Measurements from ENCODE around the gene EDRF1. TPM values are rescaled to one million over a fixed set of nuclear protein-coding genes. Genes with fewer than 3 reads are reported as not detected.

The EDRF1 gene
- total RNA-seq, 2 experiments from 2014 or later: 117 to 232 TPM

- Histone ChIP-seq H3K4me1 (ENCODE audit: insufficient read depth, low read length, poor library complexity, severe bottlenecking) (no peaks in the 10 kb centered on the region), H3K9me2 (ENCODE audit: insufficient read depth, low read length) (no peaks in the 10 kb centered on the region), H2AFZ (ENCODE audit: low read length) (no peak overlapping the region), H4K20me1 (ENCODE audit: insufficient read depth, low read length) (no peaks in the 10 kb centered on the region), H3K36me3 (ENCODE audit: insufficient read depth, low read length) (peaks cover 37% of the 10 kb centered on the region), H3K27ac (ENCODE audit: low read depth, low read length, poor library complexity, severe bottlenecking) (no peak overlapping the region), H3K79me2 (ENCODE audit: insufficient read depth, low read depth, low read length) (no peaks in the 10 kb centered on the region), H3K4me2 (ENCODE audit: low read length) (no peak overlapping the region), H3K4me3 (ENCODE audit: low read depth, low read length, poor library complexity, severe bottlenecking) (no peak overlapping the region), H3K9me3 (ENCODE audit: low read length) (no peaks in the 10 kb centered on the region)
- no TSS peak for BruUV-seq (replicated peaks)
- ChIA-PET CTCF (ENCODE audit: unreplicated experiment) (interaction anchor here (1.0 kb wide), 1 partner anchor 33 kb away, joined by 3 read pairs; no protein-coding TSS in a partner anchor), POLR2A (interaction anchor here (1.4 kb wide), 1 partner anchor 24 kb away, joined by 4 read pairs; no protein-coding TSS in a partner anchor)
- DNase-seq (ENCODE audit: low spot score): no peak
- TF ChIP-seq EZH2phosphoT487 (IDR thresholded peaks at IDR 0.05; ENCODE audit: borderline replicate concordance, low read depth, low read length) (no peak), CTCF (conservative IDR thresholded peaks at IDR 0.05; ENCODE audit: low read length) (no peak)
- intact Hi-C loops (cut with micrococcal nuclease; ENCODE audit: unreplicated experiment): no loop called here
These were observed 51.3 kb downstream of the EDRF1 start for GRCh38 chr10:125770844-125771243.

GRCh38 chr10:125772112-125772863 lies 52.8 kb downstream of the EDRF1 start:
- CTCF ChIA-PET (ENCODE audit: unreplicated experiment): no interaction called here
- TF ChIP-seq CTCF (conservative IDR thresholded peaks at IDR 0.05; ENCODE audit: low read length): no peak
- TF ChIP-seq EZH2phosphoT487 (IDR thresholded peaks at IDR 0.05; ENCODE audit: borderline replicate concordance, low read depth, low read length): no peak
- POLR2A ChIA-PET: interaction anchor here (0.6 to 1.4 kb wide), 2 partner anchors 23 to 71 kb away, joined by 3 to 4 read pairs; no protein-coding TSS in a partner anchor
- no peak overlapping the region for H3K4me3 ChIP-seq (ENCODE audit: low read depth, low read length, poor library complexity, severe bottlenecking)
- BruUV-seq (replicated peaks): no TSS peak
- H3K9me2 ChIP-seq (ENCODE audit: insufficient read depth, low read length): no peaks in the 10 kb centered on the region
- H3K4me2 ChIP-seq (ENCODE audit: low read length): no peak overlapping the region
- H3K79me2 ChIP-seq (ENCODE audit: insufficient read depth, low read depth, low read length): no peaks in the 10 kb centered on the region
- intact Hi-C loops (cut with micrococcal nuclease; ENCODE audit: unreplicated experiment): no loop called here
- peaks cover 23% of the 10 kb centered on the region for H3K36me3 ChIP-seq (ENCODE audit: insufficient read depth, low read length)
- no peaks in the 10 kb centered on the region for H4K20me1 ChIP-seq (ENCODE audit: insufficient read depth, low read length)
- DNase-seq (ENCODE audit: low spot score): no peak
- H3K27ac ChIP-seq (ENCODE audit: low read depth, low read length, poor library complexity, severe bottlenecking): no peak overlapping the region
- H3K9me3 ChIP-seq (ENCODE audit: low read length): no peaks in the 10 kb centered on the region
- no peak overlapping the region for H2AFZ ChIP-seq (ENCODE audit: low read length)
- H3K4me1 ChIP-seq (ENCODE audit: insufficient read depth, low read length, poor library complexity, severe bottlenecking): no peaks in the 10 kb centered on the region

- CTCF ChIA-PET (ENCODE audit: unreplicated experiment): no interaction called here
- POLR2A ChIA-PET: no interaction called here
- H3K4me1 ChIP-seq (ENCODE audit: insufficient read depth, low read length, poor library complexity, severe bottlenecking): no peaks in the 10 kb centered on the region
- no peak overlapping the region for H3K4me2 ChIP-seq (ENCODE audit: low read length)
- H3K4me3 ChIP-seq (ENCODE audit: low read depth, low read length, poor library complexity, severe bottlenecking): no peak overlapping the region
- H3K9me2 ChIP-seq (ENCODE audit: insufficient read depth, low read length): no peaks in the 10 kb centered on the region
- no peaks in the 10 kb centered on the region for H3K9me3 ChIP-seq (ENCODE audit: low read length)
- no TSS peak for BruUV-seq (replicated peaks)
- H3K79me2 ChIP-seq (ENCODE audit: insufficient read depth, low read depth, low read length): no peaks in the 10 kb centered on the region
- H3K36me3 ChIP-seq (ENCODE audit: insufficient read depth, low read length): peaks cover 18% of the 10 kb centered on the region; the same call in 1 of the 2 replicates
- DNase-seq (ENCODE audit: low spot score): no peak
- H4K20me1 ChIP-seq (ENCODE audit: insufficient read depth, low read length): no peaks in the 10 kb centered on the region
- H2AFZ ChIP-seq (ENCODE audit: low read length): no peak overlapping the region
- TF ChIP-seq EZH2phosphoT487 (IDR thresholded peaks at IDR 0.05; ENCODE audit: borderline replicate concordance, low read depth, low read length): no peak
- no peak for TF ChIP-seq CTCF (conservative IDR thresholded peaks at IDR 0.05; ENCODE audit: low read length)
- intact Hi-C loops (cut with micrococcal nuclease; ENCODE audit: unreplicated experiment): no loop called here
- H3K27ac ChIP-seq (ENCODE audit: low read depth, low read length, poor library complexity, severe bottlenecking): no peak overlapping the region
These were observed 53.3 kb downstream of the EDRF1 start for GRCh38 chr10:125772864-125773180.
